Activated CD4-positive, alpha-beta T cell treated with anti-CD3 and anti-CD28 coated beads, Interleukin-2, amount 50 U/mL, for 24 hours (primary cell): ENCODE results near the gene PIGR.

Experiments
- DNase-seq, 2 donors: peaks; one replicate each; pipeline ENCODE4 v3.0.0-alpha.2; 2020; ENCODE audit warnings: low read depth in 1 of 2, low spot score in 1 of 2

PIGR gene

DNA sequence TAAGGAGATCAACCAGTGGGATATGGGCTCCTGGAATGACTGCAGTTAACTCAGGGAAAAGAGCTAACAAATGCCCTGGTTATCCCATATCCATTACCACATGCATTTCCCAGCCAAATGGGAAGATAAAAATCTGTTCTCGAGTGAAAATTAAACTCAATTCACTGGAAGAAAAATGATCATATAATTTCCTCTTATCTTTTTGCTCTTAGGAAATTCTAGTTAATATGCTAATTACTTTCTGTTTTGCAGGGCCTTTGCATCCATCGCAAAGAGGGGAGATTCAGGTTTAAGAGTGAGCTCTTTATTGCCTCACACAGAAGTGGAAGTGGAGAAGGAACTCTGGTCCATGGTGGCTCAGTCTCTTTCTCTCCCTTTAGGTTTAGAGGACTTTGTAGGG lies 52.9 kb downstream of the PIGR start:
- DNase-seq: no peak

DNA sequence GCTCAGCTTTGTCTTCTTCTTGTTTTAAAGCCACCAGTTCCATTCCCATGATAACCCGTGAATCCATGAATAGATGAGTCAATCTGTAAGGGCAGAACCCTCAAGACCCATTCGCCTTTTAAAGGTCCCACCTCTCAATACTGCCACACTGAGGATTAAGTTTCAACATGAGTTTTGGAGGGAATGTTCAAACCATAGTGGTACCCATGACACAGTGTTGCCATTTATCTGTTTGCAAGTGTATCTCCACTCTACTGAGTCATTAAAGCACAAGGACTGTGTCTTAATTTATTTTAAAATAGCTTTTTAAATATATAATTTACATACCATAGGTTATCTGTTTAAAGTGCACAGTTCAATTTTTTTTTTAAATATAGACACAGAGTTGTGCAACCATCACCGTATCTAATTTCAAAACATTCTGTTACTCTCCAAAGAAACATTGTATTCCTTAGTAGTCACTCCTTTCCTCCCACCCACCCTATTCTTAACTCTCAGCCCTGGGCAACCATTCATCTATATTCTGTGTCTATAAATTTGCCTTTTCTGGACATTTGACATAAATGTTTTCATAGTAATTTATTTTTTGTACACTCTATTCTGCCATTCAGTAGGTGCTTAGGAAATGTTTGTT lies 53.8 kb downstream of the PIGR start:
- DNase-seq: no peak

- DNase-seq: no peak
Measured at GRCh38 chr1:206891412-206891811, 54.9 kb downstream of the PIGR start.

- no peak for DNase-seq
Measured at GRCh38 chr1:206890125-206891060, 55.9 kb downstream of the PIGR start.

- no peak for DNase-seq
Measured at GRCh38 chr1:206887701-206888100, 58.6 kb downstream of the PIGR start.

DNA sequence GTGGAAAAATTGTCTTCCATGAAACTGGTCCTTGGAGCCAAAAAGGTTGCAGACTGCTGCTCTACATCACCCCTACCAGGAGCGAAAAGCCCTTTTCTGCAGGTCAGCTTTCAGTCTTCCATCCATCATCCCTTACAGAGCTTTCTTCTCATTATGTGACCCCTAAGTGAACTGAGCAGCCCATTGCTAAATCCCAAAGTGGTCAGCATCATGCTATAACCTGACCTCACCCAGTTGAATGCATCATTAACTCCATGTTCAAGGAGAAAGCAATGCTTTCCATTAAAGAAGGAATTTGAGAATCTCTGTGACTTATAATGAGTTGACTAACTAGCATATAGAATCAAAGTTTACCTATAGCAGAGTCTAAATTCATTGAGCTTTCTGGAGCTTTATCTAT lies 59.4 kb downstream of the PIGR start:
- no peak for DNase-seq

DNA sequence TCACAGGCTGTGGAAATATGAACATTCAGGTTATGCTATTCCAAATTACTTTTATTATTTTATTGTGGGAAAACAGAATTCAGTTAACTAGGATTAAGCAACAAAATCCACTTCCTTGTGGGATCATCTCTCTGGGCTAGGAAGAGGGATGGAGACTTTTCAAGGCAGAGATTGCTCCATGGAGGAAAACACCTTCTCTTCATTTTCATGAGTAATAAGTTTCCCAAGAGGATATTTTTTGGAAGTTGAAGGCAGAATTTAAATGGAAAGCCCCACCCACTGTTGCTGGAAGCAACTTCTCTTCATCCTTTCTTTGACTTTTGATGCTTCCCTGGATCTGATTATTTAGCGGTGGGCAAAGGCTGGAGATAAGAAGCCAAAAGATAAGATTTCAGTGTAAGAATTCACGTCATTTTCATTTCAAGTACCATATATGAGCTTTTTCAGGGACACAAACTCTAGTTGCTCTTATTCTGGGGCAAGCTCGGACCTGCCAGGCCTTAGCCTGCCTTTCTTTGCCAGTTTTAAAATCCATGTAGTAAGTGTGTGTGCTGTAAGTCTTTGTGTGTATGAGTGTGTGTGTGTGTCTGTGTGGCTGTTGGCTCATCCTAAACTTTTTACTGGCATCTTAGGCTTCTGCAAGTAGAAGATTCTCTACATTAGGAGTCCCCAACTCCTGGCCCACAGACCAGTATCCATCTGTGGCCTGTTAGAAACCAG lies 60.8 kb downstream of the PIGR start:
- DNase-seq: no peak

DNA sequence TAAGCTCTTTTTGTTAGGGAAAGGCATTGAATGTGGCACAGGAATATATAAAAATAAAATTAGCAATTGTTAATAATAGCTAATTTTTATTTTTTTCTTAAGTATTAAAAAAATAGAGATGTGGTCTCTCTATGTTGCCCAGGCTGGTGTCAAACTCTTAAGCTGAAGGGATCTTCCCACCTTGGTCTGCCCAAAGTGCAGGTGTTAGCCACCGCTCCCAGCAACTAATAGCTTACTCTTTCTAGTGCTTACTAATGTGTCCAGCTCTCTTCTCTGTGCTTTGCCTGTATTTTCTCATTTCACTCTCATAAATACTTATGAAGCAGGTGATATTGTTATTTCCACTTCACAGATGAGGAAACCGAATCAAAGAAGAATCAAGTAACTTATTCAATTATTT lies 62.4 kb downstream of the PIGR start:
- DNase-seq: no peak

- DNase-seq: no peak
Measured at GRCh38 chr1:206883160-206883559, 63.1 kb downstream of the PIGR start.

DNA sequence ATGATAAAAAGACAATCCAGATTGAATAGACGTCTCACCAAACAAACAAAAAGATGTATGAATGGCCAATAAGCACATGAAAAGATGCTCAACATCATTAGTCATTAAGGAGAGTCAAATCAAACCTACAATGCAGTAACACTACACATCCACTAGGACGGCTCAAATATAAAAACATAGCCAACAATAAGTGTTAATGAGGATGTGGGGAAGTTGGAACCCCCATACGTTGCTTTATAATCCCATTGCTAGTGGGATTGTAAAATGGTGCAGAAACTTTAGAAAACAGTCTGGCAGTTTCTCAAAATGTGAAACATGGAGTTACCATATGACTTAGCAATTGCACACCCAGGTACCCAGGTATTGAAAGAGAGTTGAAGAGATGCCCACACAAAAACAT lies 63.7 kb downstream of the PIGR start:
- DNase-seq: no peak

GRCh38 chr1:206880314-206880713 lies 66.0 kb downstream of the PIGR start:
- no peak for DNase-seq
